A549 (cell line): Measurements from ENCODE around the gene SLC39A2. TPM values are rescaled to one million over a fixed set of nuclear protein-coding genes. Genes with fewer than 3 reads are reported as not detected.

ENCODE experiments used
- ATAC-seq, 2 experiments: fragments of 200-7000 bp in 1 of 2; fragments of >200 bp in 1 of 2; cut with Nextera tagmentation in 1 of 2; cut with Tn5 transposase in 1 of 2; 3 replicates each; pipeline versions ENCODE4 v1.8.0 to v1.9.1; 2018 to 2020; ENCODE audit warnings: mild to moderate bottlenecking in 1 of 2, moderate library complexity in 1 of 2
- CTCF ChIA-PET: fragments of 300-600 bp; sonication (Branson Sonifier 250); formaldehyde crosslinking; extraction: SDS; loops from one replicate; lab custom pipeline; 2021; ENCODE audit warnings: antibody characterized with exemption, inconsistent platforms; lab: Yijun Ruan, JAX
- POLR2A ChIA-PET: fragments of 350-600 bp; formaldehyde crosslinking; extraction: SDS; loops from one replicate; lab custom pipeline; 2021; ENCODE audit warnings: antibody characterized with exemption, inconsistent platforms; lab: Yijun Ruan, JAX
- DNase-seq, 2 experiments: peaks; one replicate each; pipeline versions ENCODE4 v3.0.0 to v3.0.0-alpha.2; 2011 to 2016; ENCODE audit warnings: low read depth in 1 of 2, low spot score in 1 of 2
- FAIRE-seq: peaks from 2 replicates; lab custom pipeline; 2011; peaks lifted over from hg19 to GRCh38; lab: Jason Lieb, UNC
- H3K27ac ChIP-seq, 2 experiments: fragments of >200 bp; sonication (Bioruptor Twin); formaldehyde crosslinking; 3 replicates each; pipeline ENCODE4 v1.5.1; 2016 to 2017
- H3K4me1 ChIP-seq: fragments of >200 bp; sonication (Bioruptor Twin); formaldehyde crosslinking; 3 replicates; pipeline ENCODE4 v1.6.1; 2016
- H3K4me2 ChIP-seq: fragments of >200 bp; sonication (Bioruptor Twin); formaldehyde crosslinking; 3 replicates; pipeline ENCODE4 v1.6.1; 2016
- H3K4me3 ChIP-seq: fragments of >200 bp; sonication (Bioruptor Twin); formaldehyde crosslinking; 3 replicates; pipeline ENCODE4 v1.5.1; 2016
- H3K9me3 ChIP-seq: fragments of >200 bp; sonication (Bioruptor Twin); formaldehyde crosslinking; 3 replicates; pipeline ENCODE4 v1.6.1; 2016
- CEBPB ChIP-seq, 2 experiments: fragments of >200 bp in 1 of 2; sonication (Bioruptor Twin) in 1 of 2; formaldehyde crosslinking in 1 of 2; IDR thresholded peaks; 2 replicates each; pipeline ENCODE4 v1.6.1; 2012 to 2016
- CHD2 ChIP-seq: fragments of 150-350 bp; IDR thresholded peaks from 2 replicates; pipeline ENCODE4 v1.6.1; 2014; ENCODE audit warnings: low read length; ENCODE audit not compliant: partially characterized antibody
- EHMT2 ChIP-seq: fragments of 200-600 bp; sonication (generic); IDR thresholded peaks from 2 replicates; pipeline ENCODE4 v1.6.1; 2016; ENCODE audit warnings: antibody characterized with exemption, low read depth, mild to moderate bottlenecking, moderate library complexity
- EP300 ChIP-seq, 2 experiments: fragments of >200 bp; sonication (Bioruptor Twin); formaldehyde crosslinking; IDR thresholded peaks; 2 replicates in 1 of 2; 3 replicates in 1 of 2; pipeline ENCODE4 v1.6.1; 2016 to 2017
- FOSL2 ChIP-seq, 2 experiments: fragments of 450-650 bp in 1 of 2; fragments of >200 bp in 1 of 2; sonication (Bioruptor Twin) in 1 of 2; formaldehyde crosslinking; IDR thresholded peaks; 2 replicates each; pipeline versions ENCODE4 v1.5.0 to v1.6.1; 2016 to 2020; ENCODE audit warnings: mild to moderate bottlenecking in 1 of 2, moderate library complexity in 1 of 2
- FOXS1 ChIP-seq: fragments of 250-450 bp; sonication (Bioruptor Pico); IDR thresholded peaks from 2 replicates; pipeline ENCODE4 v1.5.0; 2020; ENCODE audit warnings: mild to moderate bottlenecking, moderate library complexity
- GATA3 ChIP-seq: IDR thresholded peaks from 2 replicates; pipeline ENCODE4 v1.6.1; 2012; ENCODE audit warnings: borderline replicate concordance
- HEYL ChIP-seq: fragments of 250-450 bp; sonication (Bioruptor Pico); IDR thresholded peaks from 2 replicates; pipeline ENCODE4 v1.8.0; 2021; ENCODE audit warnings: mild to moderate bottlenecking, moderate library complexity
- HOXB13 ChIP-seq: fragments of 250-450 bp; sonication (Bioruptor Pico); IDR thresholded peaks from 2 replicates; pipeline ENCODE4 v1.5.0; 2020; ENCODE audit warnings: low read depth, mild to moderate bottlenecking, moderate library complexity
- HOXB5 ChIP-seq: fragments of 250-450 bp; sonication (Bioruptor Pico); IDR thresholded peaks from 2 replicates; pipeline ENCODE4 v1.5.0; 2020; ENCODE audit warnings: mild to moderate bottlenecking, moderate library complexity
- JUN ChIP-seq, 2 experiments: fragments of >200 bp; sonication (Bioruptor Twin); formaldehyde crosslinking; IDR thresholded peaks; 2 replicates in 1 of 2; 3 replicates in 1 of 2; pipeline ENCODE4 v1.6.1; 2016 to 2017
- KDM1A ChIP-seq: fragments of 200-600 bp; sonication (generic); IDR thresholded peaks from 2 replicates; pipeline ENCODE4 v1.6.1; 2016; ENCODE audit warnings: low read depth, mild to moderate bottlenecking
- MAFK ChIP-seq: fragments of 450-650 bp; IDR thresholded peaks from 2 replicates; pipeline ENCODE4 v1.6.1; 2014; ENCODE audit not compliant: partially characterized antibody
- MYC ChIP-seq: IDR thresholded peaks from 2 replicates; pipeline ENCODE4 v1.6.1; 2012; ENCODE audit warnings: mild to moderate bottlenecking, inconsistent platforms, low read length, improper control_type of control experiment, borderline replicate concordance
- NFE2L2 ChIP-seq: fragments of 150-350 bp; conservative IDR thresholded peaks from 2 replicates; pipeline ENCODE4 v1.6.1; 2014; ENCODE audit warnings: low read length
- POLR2AphosphoS2 ChIP-seq: conservative IDR thresholded peaks from 2 replicates; pipeline ENCODE4 v1.6.1; 2012; ENCODE audit warnings: low read length, improper control_type of control experiment, inconsistent platforms
- RAD21 ChIP-seq, 2 experiments: fragments of >200 bp in 1 of 2; sonication (Bioruptor Twin) in 1 of 2; formaldehyde crosslinking in 1 of 2; IDR thresholded peaks in 1 of 2; conservative IDR thresholded peaks in 1 of 2; 2 replicates in 1 of 2; 3 replicates in 1 of 2; pipeline ENCODE4 v1.6.1; 2012 to 2018; ENCODE audit warnings: inconsistent platforms in 1 of 2
- SMC3 ChIP-seq: fragments of >200 bp; sonication (Bioruptor Twin); formaldehyde crosslinking; IDR thresholded peaks from 3 replicates; pipeline ENCODE4 v1.6.1; 2018; ENCODE audit warnings: inconsistent platforms
- TP53 ChIP-seq: fragments of 250-450 bp; sonication (Bioruptor Pico); IDR thresholded peaks from 2 replicates; pipeline ENCODE4 v1.5.0; 2021; ENCODE audit warnings: mild to moderate bottlenecking, moderate library complexity
- ZC3H11A ChIP-seq: fragments of 450-650 bp; IDR thresholded peaks from 2 replicates; pipeline ENCODE4 v1.6.1; 2014; ENCODE audit warnings: antibody characterized with exemption, mild to moderate bottlenecking
- ZFP36 ChIP-seq: fragments of 450-650 bp; IDR thresholded peaks from 2 replicates; pipeline ENCODE4 v1.6.1; 2014; ENCODE audit warnings: borderline replicate concordance; ENCODE audit not compliant: partially characterized antibody
- ZNF302 ChIP-seq: fragments of 250-450 bp; sonication (Bioruptor Pico); IDR thresholded peaks from 2 replicates; pipeline ENCODE4 v1.9.0; 2021; ENCODE audit warnings: inconsistent platforms, mild to moderate bottlenecking, moderate library complexity
- ZSCAN20 ChIP-seq: fragments of 250-450 bp; sonication (Bioruptor Pico); IDR thresholded peaks from 2 replicates; pipeline ENCODE4 v1.8.0; 2022; ENCODE audit warnings: mild to moderate bottlenecking, moderate library complexity
- WGBS: methylation state at CpG from one replicate; pipeline ENCODE4 v1.1.6; 2017; ENCODE audit errors: missing lambda C conversion rate; 5-methylcytosine and 5-hydroxymethylcytosine counted together
- polyA plus RNA-seq, 4 experiments: library from polyadenylated mRNA; depleted of rRNA in 3 of 4; stranded (reverse); fragments of >200 nt; fragmentation: RNase III in 1 of 4; extraction: RNeasy Plus Mini Kit Qiagen cat#74134 plus additional on column Dnase treatment in 1 of 4; gene quantifications; 2 replicates in 3 of 4; 3 replicates in 1 of 4; pipeline ENCODE4 v1.2.3, GENCODE V29; 2011 to 2017
- TF ChIP-seq, protein P1 (sequence below): fragments of 150-350 bp; IDR thresholded peaks from 2 replicates; pipeline ENCODE4 v1.6.1; 2014; ENCODE audit warnings: low read depth, mild to moderate bottlenecking, low read length
- TF ChIP-seq, protein P2 (sequence below): IDR thresholded peaks from 2 replicates; pipeline ENCODE4 v1.6.1; 2012; ENCODE audit warnings: low read depth, borderline replicate concordance
- TF ChIP-seq, protein P3 (sequence below): fragments of 450-650 bp; IDR thresholded peaks from 2 replicates; pipeline ENCODE4 v1.6.1; 2014; ENCODE audit warnings: antibody characterized with exemption
- TF ChIP-seq, protein P4 (sequence below): IDR thresholded peaks from 2 replicates; pipeline ENCODE4 v1.6.1; 2012

SLC39A2 gene
- polyA plus RNA-seq, 2 of the 4 experiments (the other 2 are of a cell fraction) = not detected

DNA sequence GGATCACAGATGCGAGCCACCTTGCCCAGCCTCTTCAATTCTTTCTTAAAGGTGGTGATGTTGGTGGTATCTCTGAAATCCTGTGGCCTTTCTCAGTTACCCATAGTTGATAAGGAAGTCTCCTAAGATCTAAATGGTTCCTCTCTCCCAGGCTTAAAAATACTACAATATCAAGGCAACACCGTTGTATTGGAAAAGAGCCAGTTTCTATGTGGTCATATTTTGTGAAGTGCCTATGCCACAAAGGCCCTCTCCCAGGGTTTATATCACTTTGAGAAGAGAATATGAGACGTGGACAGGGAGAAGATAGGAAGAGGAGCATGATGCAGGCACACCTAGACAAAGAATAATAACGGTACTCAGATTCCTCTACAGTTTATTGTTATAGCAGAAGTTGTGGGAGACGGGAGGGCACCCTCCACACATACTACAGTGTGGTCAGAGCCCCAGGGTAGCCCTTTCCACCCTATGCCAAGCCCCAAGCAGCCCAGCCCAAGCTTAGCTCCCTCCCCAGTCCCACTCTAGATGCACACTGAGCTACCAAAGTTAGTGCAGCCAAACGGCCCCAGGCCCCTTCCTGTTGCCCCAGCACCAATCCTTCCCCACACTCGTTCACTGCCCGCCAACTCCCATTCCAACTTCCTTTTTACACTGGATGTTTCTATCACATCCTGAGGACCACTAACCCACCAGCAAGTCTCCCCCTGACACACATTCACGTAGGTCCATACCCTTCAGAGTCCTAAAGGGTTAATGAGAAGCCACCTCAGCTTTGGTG lies 17.5 kb downstream of the SLC39A2 start:
- FAIRE-seq (no peak), ATAC-seq (no peak), DNase-seq (no peak)
- H3K4me3 ChIP-seq = no peak overlapping the region
- POLR2A ChIA-PET = interaction anchor here (2.5 kb wide), 1 partner anchor 87 kb away, joined by 18 read pairs; no protein-coding TSS in a partner anchor
- CTCF ChIA-PET = interaction anchor here (1.0 to 16.3 kb wide), 14 partner anchors 15 to 120 kb away, joined by 3 to 323 read pairs (median 38); partner anchors contain the start of genes ARHGEF40, RNASE13, RNASE7 and SLC39A2
- H3K4me1 ChIP-seq = no peaks in the 10 kb centered on the region
- TF ChIP-seq FOSL2 (IDR thresholded peaks at IDR 0.05) (no peak), FOSL2 (CRISPR knock-in tag; IDR thresholded peaks at IDR 0.05) (no peak), GATA3 (no peak), POLR2AphosphoS2 (no peak), HEYL (CRISPR knock-in tag) (no peak), TP53 (CRISPR knock-in tag) (no peak), CHD2 (no peak), RAD21 (conservative IDR thresholded peaks at IDR 0.05 in 1 of 2, IDR thresholded peaks at IDR 0.05 in 1 of 2) (no peak), HOXB13 (CRISPR knock-in tag) (no peak), NFE2L2 (no peak), MAFK (no peak), EHMT2 (no peak), FOXS1 (no peak), HOXB5 (CRISPR knock-in tag) (no peak), EP300 (IDR thresholded peaks at IDR 0.05) (no peak)
- TF ChIP-seq, protein P1, sequence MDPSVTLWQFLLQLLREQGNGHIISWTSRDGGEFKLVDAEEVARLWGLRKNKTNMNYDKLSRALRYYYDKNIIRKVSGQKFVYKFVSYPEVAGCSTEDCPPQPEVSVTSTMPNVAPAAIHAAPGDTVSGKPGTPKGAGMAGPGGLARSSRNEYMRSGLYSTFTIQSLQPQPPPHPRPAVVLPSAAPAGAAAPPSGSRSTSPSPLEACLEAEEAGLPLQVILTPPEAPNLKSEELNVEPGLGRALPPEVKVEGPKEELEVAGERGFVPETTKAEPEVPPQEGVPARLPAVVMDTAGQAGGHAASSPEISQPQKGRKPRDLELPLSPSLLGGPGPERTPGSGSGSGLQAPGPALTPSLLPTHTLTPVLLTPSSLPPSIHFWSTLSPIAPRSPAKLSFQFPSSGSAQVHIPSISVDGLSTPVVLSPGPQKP = no peak
- TF ChIP-seq, protein P2, sequence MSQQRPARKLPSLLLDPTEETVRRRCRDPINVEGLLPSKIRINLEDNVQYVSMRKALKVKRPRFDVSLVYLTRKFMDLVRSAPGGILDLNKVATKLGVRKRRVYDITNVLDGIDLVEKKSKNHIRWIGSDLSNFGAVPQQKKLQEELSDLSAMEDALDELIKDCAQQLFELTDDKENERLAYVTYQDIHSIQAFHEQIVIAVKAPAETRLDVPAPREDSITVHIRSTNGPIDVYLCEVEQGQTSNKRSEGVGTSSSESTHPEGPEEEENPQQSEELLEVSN = no peak
- TF ChIP-seq, protein P3, sequence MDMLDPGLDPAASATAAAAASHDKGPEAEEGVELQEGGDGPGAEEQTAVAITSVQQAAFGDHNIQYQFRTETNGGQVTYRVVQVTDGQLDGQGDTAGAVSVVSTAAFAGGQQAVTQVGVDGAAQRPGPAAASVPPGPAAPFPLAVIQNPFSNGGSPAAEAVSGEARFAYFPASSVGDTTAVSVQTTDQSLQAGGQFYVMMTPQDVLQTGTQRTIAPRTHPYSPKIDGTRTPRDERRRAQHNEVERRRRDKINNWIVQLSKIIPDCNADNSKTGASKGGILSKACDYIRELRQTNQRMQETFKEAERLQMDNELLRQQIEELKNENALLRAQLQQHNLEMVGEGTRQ = no peak
- no peak overlapping the region for H3K27ac ChIP-seq
- H3K9me3 ChIP-seq = no peaks in the 10 kb centered on the region
- H3K4me2 ChIP-seq = no peak overlapping the region
- WGBS = 55% methylated on average over 9 of the region's 9 CpGs

DNA sequence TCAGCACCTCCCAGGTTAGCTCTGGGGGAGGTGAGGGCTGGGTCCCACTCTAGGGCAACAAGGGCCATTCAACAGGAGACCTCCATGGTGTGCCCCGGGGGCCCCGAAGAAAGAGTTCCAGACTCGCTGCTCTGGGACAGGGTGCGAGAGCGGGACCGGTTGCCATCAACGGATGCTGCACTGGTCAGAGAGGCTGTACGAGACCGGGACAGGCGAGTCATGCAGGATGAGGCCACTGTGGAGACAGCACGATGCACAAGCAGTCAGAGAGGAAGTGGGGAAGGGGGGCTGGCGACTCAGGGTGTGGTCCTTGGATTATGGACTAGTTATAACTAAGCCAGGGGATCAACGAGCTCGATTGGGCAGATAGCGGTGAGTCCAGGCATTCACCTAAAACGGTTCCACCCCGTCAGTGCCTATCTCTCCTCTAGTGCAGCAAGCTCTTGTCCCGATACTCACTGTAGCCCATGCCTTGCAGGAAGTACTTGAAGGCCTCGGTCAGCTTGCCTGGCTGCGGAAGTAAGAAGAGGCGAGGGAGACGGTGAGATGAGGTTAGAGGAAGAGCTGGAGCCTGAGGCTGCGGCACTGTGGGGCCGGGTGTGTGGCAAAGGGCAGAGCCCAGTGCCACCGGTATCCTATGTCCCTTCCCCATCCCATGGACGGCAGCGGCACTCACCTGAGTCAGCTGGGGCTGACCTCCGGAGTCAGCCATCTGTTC lies 18.6 kb downstream of the SLC39A2 start:
- Histone ChIP-seq H3K4me3 (no peak overlapping the region), H3K4me1 (no peaks in the 10 kb centered on the region), H3K27ac (no peak overlapping the region), H3K9me3 (no peaks in the 10 kb centered on the region), H3K4me2 (no peak overlapping the region)
- ATAC-seq (no peak), FAIRE-seq (no peak), DNase-seq (no peak)
- TF ChIP-seq HOXB13 (CRISPR knock-in tag) = no peak
- TF ChIP-seq ZSCAN20 = no peak
- TF ChIP-seq MYC = no peak
- no peak for TF ChIP-seq JUN (IDR thresholded peaks at IDR 0.05)
- TF ChIP-seq GATA3 = no peak
- TF ChIP-seq, protein P4, sequence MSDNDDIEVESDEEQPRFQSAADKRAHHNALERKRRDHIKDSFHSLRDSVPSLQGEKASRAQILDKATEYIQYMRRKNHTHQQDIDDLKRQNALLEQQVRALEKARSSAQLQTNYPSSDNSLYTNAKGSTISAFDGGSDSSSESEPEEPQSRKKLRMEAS = no peak
- TF ChIP-seq NFE2L2 = no peak
- TF ChIP-seq ZC3H11A = no peak
- no peak for TF ChIP-seq ZNF302
- TF ChIP-seq FOXS1 = no peak
- TF ChIP-seq HEYL (CRISPR knock-in tag) = no peak
- no peak for TF ChIP-seq POLR2AphosphoS2
- no peak for TF ChIP-seq CEBPB (IDR thresholded peaks at IDR 0.05)
- TF ChIP-seq EP300 (IDR thresholded peaks at IDR 0.05) = no peak
- TF ChIP-seq ZFP36 = no peak
- TF ChIP-seq HOXB5 (CRISPR knock-in tag) = no peak
- no peak for TF ChIP-seq KDM1A
- TF ChIP-seq SMC3 = no peak
- POLR2A ChIA-PET = interaction anchor here (0.5 kb wide), 1 partner anchor 54 kb away, joined by 3 read pairs; no protein-coding TSS in a partner anchor
- WGBS = 65% methylated on average over 22 of the region's 28 CpGs
- CTCF ChIA-PET = interaction anchor here (0.6 to 16.3 kb wide), 15 partner anchors 14 to 389 kb away, joined by 3 to 323 read pairs (median 4); partner anchors contain the start of genes RNASE13, RNASE7, SLC39A2 and TMEM253
